Coronary artery (tissue), 2 donors: ENCODE results near the gene OR4C11.

Experiments used
- DNase-seq: peaks from one replicate; pipeline ENCODE4 v3.0.0-alpha.2; 2017; ENCODE audit warnings: low spot score
- H3K27ac ChIP-seq, 2 donors: fragments of 200-600 bp; sonication (generic); one replicate each; pipeline ENCODE4 v1.5.1; 2016 to 2019
- H3K4me3 ChIP-seq: fragments of 200-600 bp; sonication (generic); 2 replicates; pipeline ENCODE4 v1.5.1; 2016; ENCODE audit warnings: mild to moderate bottlenecking, moderate library complexity
- TF ChIP-seq, protein P1 (sequence below): fragments of 200-600 bp; sonication (generic); IDR thresholded peaks from one replicate; pipeline ENCODE4 v1.5.1; 2019; ENCODE audit warnings: antibody characterized with exemption

Gene OR4C11

GRCh38 chr11:55607545-55607944 lies at the start of gene OR4C11:
OR4C11 (minus strand) TSS chr11:55607645; CDS start chr11:55604373, 3,272 bp downstream.
- DNase-seq: no peak
- TF ChIP-seq, protein P1, sequence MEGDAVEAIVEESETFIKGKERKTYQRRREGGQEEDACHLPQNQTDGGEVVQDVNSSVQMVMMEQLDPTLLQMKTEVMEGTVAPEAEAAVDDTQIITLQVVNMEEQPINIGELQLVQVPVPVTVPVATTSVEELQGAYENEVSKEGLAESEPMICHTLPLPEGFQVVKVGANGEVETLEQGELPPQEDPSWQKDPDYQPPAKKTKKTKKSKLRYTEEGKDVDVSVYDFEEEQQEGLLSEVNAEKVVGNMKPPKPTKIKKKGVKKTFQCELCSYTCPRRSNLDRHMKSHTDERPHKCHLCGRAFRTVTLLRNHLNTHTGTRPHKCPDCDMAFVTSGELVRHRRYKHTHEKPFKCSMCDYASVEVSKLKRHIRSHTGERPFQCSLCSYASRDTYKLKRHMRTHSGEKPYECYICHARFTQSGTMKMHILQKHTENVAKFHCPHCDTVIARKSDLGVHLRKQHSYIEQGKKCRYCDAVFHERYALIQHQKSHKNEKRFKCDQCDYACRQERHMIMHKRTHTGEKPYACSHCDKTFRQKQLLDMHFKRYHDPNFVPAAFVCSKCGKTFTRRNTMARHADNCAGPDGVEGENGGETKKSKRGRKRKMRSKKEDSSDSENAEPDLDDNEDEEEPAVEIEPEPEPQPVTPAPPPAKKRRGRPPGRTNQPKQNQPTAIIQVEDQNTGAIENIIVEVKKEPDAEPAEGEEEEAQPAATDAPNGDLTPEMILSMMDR: no peak
- Histone ChIP-seq H3K4me3 (no peak within 1 kb of the TSS), H3K27ac (no peak within 1 kb of the TSS)

GRCh38 chr11:55655096-55655495 lies 47.7 kb upstream of the OR4C11 start:
- Histone ChIP-seq H3K4me3 (no peak overlapping the region), H3K27ac (no peak overlapping the region)
- DNase-seq: no peak
- TF ChIP-seq, protein P1: no peak

GRCh38 chr11:55652560-55652959 lies 45.1 kb upstream of the OR4C11 start:
- no peak for DNase-seq
- Histone ChIP-seq H3K27ac (no peak overlapping the region), H3K4me3 (no peak overlapping the region)
- TF ChIP-seq, protein P1: no peak

DNA sequence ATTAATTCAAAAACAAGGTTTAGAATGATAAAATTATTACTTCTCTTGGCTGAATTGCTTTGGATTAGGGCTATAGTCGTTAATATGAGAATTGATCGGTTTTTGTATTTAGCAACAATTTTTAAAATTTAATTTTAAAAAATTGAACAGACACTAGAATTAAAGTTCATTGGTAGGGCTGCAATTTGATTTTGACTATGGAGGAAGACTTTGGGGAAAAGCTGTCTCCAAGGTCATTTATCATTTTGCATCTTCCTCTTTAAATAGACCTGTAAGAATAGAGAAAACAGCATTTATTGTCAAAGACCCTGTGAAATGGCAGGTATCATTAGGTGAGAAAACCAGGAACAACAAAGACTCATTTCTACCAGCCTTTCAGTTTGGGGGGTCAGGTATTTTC lies 40.6 kb upstream of the OR4C11 start, which contains the start of gene OR4S2:
TSS of gene OR4S2 (plus strand) at position 301 of the 400 bp plus-strand sequence. CDS start 2,577 bp downstream, outside the sequence.
- Histone ChIP-seq H3K4me3 (no peak within 1 kb of the TSS), H3K27ac (no peak within 1 kb of the TSS)
- no peak for DNase-seq
- TF ChIP-seq, protein P1: no peak

DNA sequence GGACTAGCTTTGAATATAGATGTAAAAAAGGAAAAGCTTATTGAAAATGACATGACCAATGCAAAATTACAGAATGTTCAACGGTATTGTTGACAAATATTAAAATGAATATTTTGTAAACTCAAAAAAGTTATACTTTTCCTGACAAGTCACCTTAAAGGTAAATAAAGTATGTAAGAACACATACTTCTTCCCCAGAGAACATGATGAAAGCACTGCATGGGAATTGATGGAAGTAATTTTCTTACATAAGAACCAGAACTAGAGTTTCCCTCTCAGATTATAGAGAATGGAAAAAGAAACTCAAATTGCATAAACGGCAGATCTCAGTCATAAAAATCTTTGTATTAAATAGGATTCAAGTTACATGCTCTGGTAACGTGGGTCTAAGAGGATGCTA lies 27.4 kb upstream of the OR4C11 start, which contains the start of gene OR4P4:
TSS of gene OR4P4 (plus strand) at position 301 of the 400 bp plus-strand sequence.
- DNase-seq: no peak
- Histone ChIP-seq H3K27ac (no peak within 1 kb of the TSS), H3K4me3 (no peak within 1 kb of the TSS)
- TF ChIP-seq, protein P1: no peak

DNA sequence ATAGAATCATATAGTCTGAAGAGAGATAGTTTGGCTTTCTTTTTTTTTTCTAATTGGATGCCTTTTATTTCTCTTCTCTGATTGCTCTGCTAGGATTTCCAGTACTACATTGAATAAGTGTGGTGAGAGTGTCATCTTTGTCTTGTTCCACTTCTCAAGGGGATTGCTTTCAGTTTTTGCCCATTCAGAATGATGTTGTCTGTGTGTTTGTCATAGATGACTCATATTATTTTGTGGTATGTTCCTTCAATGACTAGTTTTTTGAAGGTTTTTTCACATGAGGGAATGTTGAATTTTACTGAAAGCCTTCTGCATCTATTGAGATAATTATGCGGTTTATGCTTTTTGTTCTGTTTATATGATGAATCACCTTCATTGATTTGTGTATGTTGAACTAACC lies 17.1 kb upstream of the OR4C11 start:
- TF ChIP-seq, protein P1: no peak
- no peak overlapping the region for H3K27ac ChIP-seq
- no peak for DNase-seq
- no peak overlapping the region for H3K4me3 ChIP-seq

GRCh38 chr11:55572548-55572947 lies 34.9 kb downstream of the OR4C11 start:
- TF ChIP-seq, protein P1: no peak
- H3K4me3 ChIP-seq: no peak overlapping the region
- DNase-seq: no peak
- no peak overlapping the region for H3K27ac ChIP-seq
